ENCODE results near the gene BTG4. TPM values are rescaled to one million over a fixed set of nuclear protein-coding genes. Genes with fewer than 3 reads are reported as not detected.
A peak's percentile ranks its signal among the peaks of the same experiment; 100 is the strongest.

Gene BTG4
- total RNA-seq, 1 donor from 2014 or later, result not detected

DNA sequence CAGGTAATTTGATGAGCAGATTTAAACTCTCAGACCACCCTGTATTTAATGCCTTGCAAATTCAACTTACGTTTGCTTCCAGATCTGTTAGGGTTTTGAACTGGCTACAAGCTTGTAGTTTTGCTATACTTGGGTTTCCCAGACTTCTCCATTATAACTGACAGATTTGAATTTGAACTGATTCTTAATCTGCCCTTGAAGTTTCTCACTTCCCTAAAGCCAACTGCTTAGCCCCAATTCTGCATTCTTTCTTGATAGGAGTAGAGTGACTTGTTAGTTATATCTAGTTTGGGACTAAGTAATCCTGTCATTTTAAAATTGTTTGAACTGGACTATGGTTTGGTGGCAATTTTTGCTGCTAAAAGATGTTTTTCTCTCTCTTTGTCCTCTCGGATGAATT, 38.1 kb upstream of the BTG4 start:
- Mint-ChIP-seq H3K9me3 (ENCODE audit: unreplicated experiment) (no peaks in the 10 kb centered on the region), H3K27me3 (ENCODE audit: unreplicated experiment) (peaks cover 1% of the 10 kb centered on the region), H3K36me3 (ENCODE audit: low read depth, unreplicated experiment) (peaks cover 58% of the 10 kb centered on the region), H3K4me1 (ENCODE audit: unreplicated experiment) (peaks cover 2% of the 10 kb centered on the region), H3K4me3 (ENCODE audit: unreplicated experiment) (no peak overlapping the region), H3K27ac (ENCODE audit: unreplicated experiment) (no peak overlapping the region)
- DNase-seq (ENCODE audit: low spot score), result no peak
- TF ChIP-seq, protein P1, sequence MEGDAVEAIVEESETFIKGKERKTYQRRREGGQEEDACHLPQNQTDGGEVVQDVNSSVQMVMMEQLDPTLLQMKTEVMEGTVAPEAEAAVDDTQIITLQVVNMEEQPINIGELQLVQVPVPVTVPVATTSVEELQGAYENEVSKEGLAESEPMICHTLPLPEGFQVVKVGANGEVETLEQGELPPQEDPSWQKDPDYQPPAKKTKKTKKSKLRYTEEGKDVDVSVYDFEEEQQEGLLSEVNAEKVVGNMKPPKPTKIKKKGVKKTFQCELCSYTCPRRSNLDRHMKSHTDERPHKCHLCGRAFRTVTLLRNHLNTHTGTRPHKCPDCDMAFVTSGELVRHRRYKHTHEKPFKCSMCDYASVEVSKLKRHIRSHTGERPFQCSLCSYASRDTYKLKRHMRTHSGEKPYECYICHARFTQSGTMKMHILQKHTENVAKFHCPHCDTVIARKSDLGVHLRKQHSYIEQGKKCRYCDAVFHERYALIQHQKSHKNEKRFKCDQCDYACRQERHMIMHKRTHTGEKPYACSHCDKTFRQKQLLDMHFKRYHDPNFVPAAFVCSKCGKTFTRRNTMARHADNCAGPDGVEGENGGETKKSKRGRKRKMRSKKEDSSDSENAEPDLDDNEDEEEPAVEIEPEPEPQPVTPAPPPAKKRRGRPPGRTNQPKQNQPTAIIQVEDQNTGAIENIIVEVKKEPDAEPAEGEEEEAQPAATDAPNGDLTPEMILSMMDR (IDR thresholded peaks at IDR 0.05; ENCODE audit: unreplicated experiment), result no peak

DNA sequence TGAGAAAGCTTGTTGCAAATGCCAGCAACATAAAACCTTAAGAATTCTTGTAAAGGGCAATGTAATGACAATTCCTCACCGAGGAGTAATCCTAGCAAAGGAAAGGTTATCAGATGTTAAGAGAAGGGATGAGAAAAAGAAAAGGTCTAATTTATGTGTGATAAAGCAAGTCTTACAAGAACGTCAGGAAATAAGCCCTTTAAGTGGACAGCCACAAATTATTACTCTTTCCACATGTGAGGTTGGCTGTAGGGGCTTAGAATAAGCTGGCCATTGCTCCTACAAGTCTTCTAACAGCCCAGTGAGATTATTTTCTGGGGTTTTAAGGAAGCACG, 37.6 kb upstream of the BTG4 start:
- peaks cover 1% of the 10 kb centered on the region for H3K27me3 Mint-ChIP-seq (ENCODE audit: unreplicated experiment)
- no peak for DNase-seq (ENCODE audit: low spot score)
- H3K9me3 Mint-ChIP-seq (ENCODE audit: unreplicated experiment), result no peaks in the 10 kb centered on the region
- H3K4me3 Mint-ChIP-seq (ENCODE audit: unreplicated experiment), result no peak overlapping the region
- no peak overlapping the region for H3K27ac Mint-ChIP-seq (ENCODE audit: unreplicated experiment)
- TF ChIP-seq, protein P1 (IDR thresholded peaks at IDR 0.05; ENCODE audit: unreplicated experiment), result no peak
- peaks cover 56% of the 10 kb centered on the region for H3K36me3 Mint-ChIP-seq (ENCODE audit: low read depth, unreplicated experiment)
- peaks cover 2% of the 10 kb centered on the region for H3K4me1 Mint-ChIP-seq (ENCODE audit: unreplicated experiment)

DNA sequence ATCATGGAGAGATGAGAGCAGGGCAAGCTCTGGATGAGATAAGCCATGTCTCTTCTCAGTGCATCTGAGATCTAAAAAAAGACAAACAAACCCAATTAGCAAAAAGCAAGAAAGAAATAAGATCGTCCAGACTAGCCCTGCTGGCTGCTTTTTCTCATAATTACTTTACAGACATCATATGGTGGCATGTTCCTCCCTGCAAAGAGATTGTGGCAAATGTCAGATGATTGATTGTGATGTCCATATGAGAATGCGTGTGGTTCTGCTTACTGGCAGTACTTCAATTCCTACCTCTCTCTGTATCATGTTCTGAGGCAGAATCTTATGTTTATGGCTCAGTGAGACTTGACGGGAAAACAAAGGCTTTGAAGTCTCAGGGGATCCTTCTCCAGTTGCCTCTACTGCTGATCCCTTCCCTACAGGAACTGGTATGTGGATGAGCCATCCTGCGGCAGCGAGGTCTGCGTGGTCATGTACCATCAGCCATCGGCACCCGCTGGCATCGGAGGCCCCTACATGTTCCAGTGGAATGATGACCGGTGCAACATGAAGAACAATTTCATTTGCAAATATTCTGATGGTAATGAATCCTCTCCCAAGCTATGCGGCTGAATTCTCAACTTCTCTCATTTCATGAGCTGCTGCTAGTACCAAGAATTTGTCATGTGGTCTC, 37.1 kb upstream of the BTG4 start:
- H3K9me3 Mint-ChIP-seq (ENCODE audit: unreplicated experiment), result no peaks in the 10 kb centered on the region

DNA sequence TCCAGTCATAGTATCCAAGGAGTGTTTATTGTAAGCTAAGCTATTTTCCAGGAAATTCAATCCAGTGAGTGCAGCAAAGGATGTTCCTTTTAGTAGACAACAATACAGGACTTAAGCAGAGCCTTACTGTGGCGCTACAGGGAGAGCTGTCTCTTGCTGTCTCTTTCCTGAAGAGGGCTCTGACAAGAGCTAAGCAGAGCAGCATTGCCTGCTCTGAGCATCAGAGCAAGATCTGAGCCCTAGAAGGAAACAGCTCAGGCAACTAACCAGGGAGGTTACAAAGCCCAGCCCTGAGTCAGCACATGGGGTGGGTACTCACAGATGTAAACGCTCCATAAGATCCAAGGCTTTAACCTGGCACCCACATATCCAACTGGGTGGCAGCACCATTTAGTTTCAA, 36.3 kb upstream of the BTG4 start:
- H3K4me1 Mint-ChIP-seq (ENCODE audit: unreplicated experiment), result peaks cover 2% of the 10 kb centered on the region
- H3K27me3 Mint-ChIP-seq (ENCODE audit: unreplicated experiment), result no peaks in the 10 kb centered on the region
- no peak overlapping the region for H3K27ac Mint-ChIP-seq (ENCODE audit: unreplicated experiment)
- no peaks in the 10 kb centered on the region for H3K9me3 Mint-ChIP-seq (ENCODE audit: unreplicated experiment)
- peaks cover 56% of the 10 kb centered on the region for H3K36me3 Mint-ChIP-seq (ENCODE audit: low read depth, unreplicated experiment)
- DNase-seq (ENCODE audit: low spot score), result no peak
- no peak overlapping the region for H3K4me3 Mint-ChIP-seq (ENCODE audit: unreplicated experiment)
- TF ChIP-seq, protein P1 (IDR thresholded peaks at IDR 0.05; ENCODE audit: unreplicated experiment), result no peak

More for the DNA sequence above, 37.1 kb upstream of the BTG4 start:
- H3K27ac Mint-ChIP-seq (ENCODE audit: unreplicated experiment), result no peak overlapping the region
- H3K4me1 Mint-ChIP-seq (ENCODE audit: unreplicated experiment), result peaks cover 2% of the 10 kb centered on the region
- H3K36me3 Mint-ChIP-seq (ENCODE audit: low read depth, unreplicated experiment), result peaks cover 55% of the 10 kb centered on the region
- DNase-seq (ENCODE audit: low spot score), result no peak
- TF ChIP-seq, protein P1 (IDR thresholded peaks at IDR 0.05; ENCODE audit: unreplicated experiment), result no peak
- no peak overlapping the region for H3K4me3 Mint-ChIP-seq (ENCODE audit: unreplicated experiment)
- H3K27me3 Mint-ChIP-seq (ENCODE audit: unreplicated experiment), result peaks cover 1% of the 10 kb centered on the region

DNA sequence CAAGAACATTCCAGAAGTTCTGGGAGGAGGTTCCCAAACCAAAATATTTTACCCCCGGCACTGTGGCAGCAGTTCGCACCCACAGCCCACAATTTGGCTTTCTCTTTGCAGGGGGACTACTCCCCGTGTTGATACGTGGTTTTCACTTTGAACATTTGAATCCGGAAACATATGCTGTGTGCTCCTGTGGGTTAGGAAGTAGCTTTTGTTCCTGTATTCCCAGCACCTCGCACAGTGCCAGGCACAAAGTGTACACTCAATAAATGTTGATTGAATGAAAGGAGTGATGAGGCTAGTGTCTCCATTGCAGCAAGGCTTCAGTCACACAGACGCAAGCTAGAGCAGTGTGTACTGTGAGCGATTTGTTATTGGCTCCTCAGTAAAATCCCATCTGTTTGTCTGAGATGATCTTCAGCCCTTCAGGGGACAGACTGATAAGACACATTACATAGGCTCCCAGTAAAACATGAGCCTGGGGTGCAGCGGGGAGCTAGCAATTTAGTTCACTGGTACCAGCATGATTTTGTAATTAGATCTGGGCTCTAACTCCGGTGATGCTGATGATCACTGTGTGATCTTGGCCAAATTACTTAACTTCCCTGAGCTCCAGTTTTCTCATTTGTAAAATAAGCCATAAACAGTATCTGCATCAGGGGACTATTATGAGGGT, 30.6 kb upstream of the BTG4 start:
- Mint-ChIP-seq H3K4me3 (ENCODE audit: unreplicated experiment) (peak overlapping the region; percentile 15), H3K36me3 (ENCODE audit: low read depth, unreplicated experiment) (peaks cover 30% of the 10 kb centered on the region), H3K27ac (ENCODE audit: unreplicated experiment) (peak overlapping the region; percentile 97), H3K9me3 (ENCODE audit: unreplicated experiment) (no peaks in the 10 kb centered on the region), H3K4me1 (ENCODE audit: unreplicated experiment) (peaks cover 19% of the 10 kb centered on the region), H3K27me3 (ENCODE audit: unreplicated experiment) (peaks cover 7% of the 10 kb centered on the region)
- TF ChIP-seq, protein P1 (IDR thresholded peaks at IDR 0.05; ENCODE audit: unreplicated experiment), result no peak
- DNase-seq (ENCODE audit: low spot score), result no peak
